IPS DF 6.9 (cell line): ENCODE results near the gene SCGB3A1.

Experiments
- DNase-seq: peaks from one replicate; pipeline ENCODE4 v3.0.0-alpha.2; 2013; ENCODE audit warnings: low read depth, low spot score
- H3K27ac ChIP-seq: one replicate; pipeline ENCODE4 v1.5.1; 2013; ENCODE audit warnings: low read length, control low read depth
- H3K27me3 ChIP-seq: 2 replicates; pipeline ENCODE4 v1.6.1; 2013; ENCODE audit warnings: mild to moderate bottlenecking, low read length; ENCODE audit not compliant: control insufficient read depth, insufficient read depth
- H3K36me3 ChIP-seq: 2 replicates; pipeline ENCODE4 v1.6.1; 2013; ENCODE audit warnings: low read length; ENCODE audit not compliant: control insufficient read depth, insufficient read depth
- H3K4me1 ChIP-seq: 2 replicates; pipeline ENCODE4 v1.6.1; 2013; ENCODE audit warnings: low read length; ENCODE audit not compliant: control insufficient read depth, insufficient read depth
- H3K4me3 ChIP-seq: 2 replicates; pipeline ENCODE4 v1.5.1; 2013; ENCODE audit warnings: mild to moderate bottlenecking, low read length
- H3K9me3 ChIP-seq: 2 replicates; pipeline ENCODE4 v1.6.1; 2013; ENCODE audit warnings: low read length, inconsistent platforms; ENCODE audit not compliant: control insufficient read depth, insufficient read depth
- WGBS: extraction: QIAGEN DNeasy Blood & Tissue Kit; methylation state at CpG from one replicate; pipeline ENCODE4 v1.1.7; 2013; ENCODE audit warnings: mixed read lengths, missing lambda C conversion rate; ENCODE audit not compliant: insufficient read length, insufficient coverage; 5-methylcytosine and 5-hydroxymethylcytosine counted together

The SCGB3A1 gene

GRCh38 chr5:180625125-180625790 is 34.0 kb upstream of the SCGB3A1 start:
- H3K4me3 ChIP-seq = no peak overlapping the region
- no CpG with 5 or more reads among the region's 10 CpGs for WGBS
- H3K27ac ChIP-seq = no peak overlapping the region
- no peaks in the 10 kb centered on the region; the same call in 1 of the 2 replicates for H3K36me3 ChIP-seq
- H3K27me3 ChIP-seq = no peaks in the 10 kb centered on the region
- no peak for DNase-seq
- no peaks in the 10 kb centered on the region for H3K9me3 ChIP-seq
- H3K4me1 ChIP-seq = peaks cover 3% of the 10 kb centered on the region; the same call in 1 of the 2 replicates

GRCh38 chr5:180624587-180624986 is 33.3 kb upstream of the SCGB3A1 start:
- Histone ChIP-seq H3K27ac (no peak overlapping the region), H3K4me3 (no peak overlapping the region), H3K4me1 (peaks cover 4% of the 10 kb centered on the region; the same call in 1 of the 2 replicates), H3K36me3 (no peaks in the 10 kb centered on the region; the same call in 1 of the 2 replicates), H3K27me3 (no peaks in the 10 kb centered on the region), H3K9me3 (no peaks in the 10 kb centered on the region)
- no CpG with 5 or more reads among the region's 5 CpGs for WGBS
- DNase-seq = no peak

GRCh38 chr5:180623844-180624243 is 32.5 kb upstream of the SCGB3A1 start:
- WGBS = no CpG with 5 or more reads among the region's 15 CpGs
- Histone ChIP-seq H3K36me3 (no peaks in the 10 kb centered on the region; the same call in 1 of the 2 replicates), H3K27ac (no peak overlapping the region), H3K4me3 (no peak overlapping the region), H3K9me3 (no peaks in the 10 kb centered on the region), H3K27me3 (no peaks in the 10 kb centered on the region), H3K4me1 (peaks cover 6% of the 10 kb centered on the region; the same call in 1 of the 2 replicates)
- no peak for DNase-seq

- WGBS = no CpG with 5 or more reads among the region's 10 CpGs
Observed at GRCh38 chr5:180623411-180623834, 32.1 kb upstream of the SCGB3A1 start.

DNA sequence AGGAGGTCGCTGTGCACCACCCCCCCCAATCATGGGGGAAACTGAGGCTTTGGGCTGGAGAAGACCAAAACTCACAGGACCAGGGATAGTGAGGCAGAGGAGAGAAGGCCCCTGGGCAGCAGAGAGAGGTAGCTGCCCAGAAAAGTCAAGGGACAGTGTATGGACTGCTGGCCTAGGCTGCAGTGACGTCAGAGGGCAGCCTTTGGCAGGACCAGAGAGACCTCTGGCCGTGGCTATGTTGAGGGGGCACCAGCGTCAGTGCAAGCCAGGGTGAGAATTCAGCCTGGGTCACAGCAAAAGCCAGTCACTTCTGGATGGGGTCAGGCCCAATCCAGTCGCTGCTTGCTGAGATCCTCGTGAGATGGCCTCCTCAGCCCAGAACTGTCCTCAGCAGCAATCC is 31.6 kb upstream of the SCGB3A1 start:
- Histone ChIP-seq H3K27me3 (no peaks in the 10 kb centered on the region; the same call in 1 of the 2 replicates), H3K36me3 (no peaks in the 10 kb centered on the region; the same call in 1 of the 2 replicates), H3K27ac (no peak overlapping the region), H3K4me1 (peaks cover 6% of the 10 kb centered on the region; the same call in 1 of the 2 replicates), H3K4me3 (no peak overlapping the region), H3K9me3 (no peaks in the 10 kb centered on the region)
- no CpG with 5 or more reads among the region's 6 CpGs for WGBS
- DNase-seq = no peak

More at GRCh38 chr5:180623411-180623834, 32.1 kb upstream of the SCGB3A1 start:
- no peak for DNase-seq
- Histone ChIP-seq H3K4me3 (no peak overlapping the region), H3K27me3 (no peaks in the 10 kb centered on the region; the same call in 1 of the 2 replicates), H3K4me1 (peaks cover 6% of the 10 kb centered on the region; the same call in 1 of the 2 replicates), H3K36me3 (no peaks in the 10 kb centered on the region; the same call in 1 of the 2 replicates), H3K9me3 (no peaks in the 10 kb centered on the region), H3K27ac (no peak overlapping the region)

GRCh38 chr5:180621311-180621710 is 30.0 kb upstream of the SCGB3A1 start:
- Histone ChIP-seq H3K27ac (no peak overlapping the region), H3K9me3 (no peaks in the 10 kb centered on the region), H3K36me3 (no peaks in the 10 kb centered on the region; the same call in 1 of the 2 replicates), H3K4me3 (no peak overlapping the region), H3K4me1 (peaks cover 6% of the 10 kb centered on the region; the same call in 1 of the 2 replicates), H3K27me3 (no peaks in the 10 kb centered on the region; the same call in 1 of the 2 replicates)
- DNase-seq = no peak
- WGBS = no CpG with 5 or more reads among the region's 32 CpGs

GRCh38 chr5:180620014-180620413 is 28.7 kb upstream of the SCGB3A1 start:
- Histone ChIP-seq H3K27me3 (no peaks in the 10 kb centered on the region; the same call in 1 of the 2 replicates), H3K27ac (no peak overlapping the region), H3K4me1 (peaks cover 6% of the 10 kb centered on the region; the same call in 1 of the 2 replicates), H3K36me3 (no peaks in the 10 kb centered on the region; the same call in 1 of the 2 replicates), H3K9me3 (no peaks in the 10 kb centered on the region), H3K4me3 (no peak overlapping the region)
- no CpG with 5 or more reads among the region's 14 CpGs for WGBS
- DNase-seq = no peak

DNA sequence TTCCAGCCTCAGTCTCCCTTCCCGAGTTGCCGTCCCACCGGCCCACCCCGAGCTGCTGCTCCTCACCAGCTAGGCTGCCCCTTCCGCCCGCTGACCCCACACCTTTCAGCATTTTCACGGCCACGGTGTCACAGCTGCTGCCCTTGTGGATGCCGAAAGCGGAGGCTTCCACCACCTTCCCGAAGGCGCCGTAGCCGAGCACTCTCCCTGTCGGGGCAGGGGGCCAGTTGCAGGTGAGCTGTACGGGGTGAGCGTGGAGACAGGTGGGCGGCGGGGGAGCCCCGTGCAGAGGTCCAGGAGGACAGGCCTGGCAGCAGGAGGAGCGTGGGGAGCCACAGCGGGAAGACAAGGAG is 28.2 kb upstream of the SCGB3A1 start:
- WGBS = no CpG with 5 or more reads among the region's 22 CpGs
- no peak for DNase-seq
- Histone ChIP-seq H3K4me3 (no peak overlapping the region), H3K4me1 (peaks cover 6% of the 10 kb centered on the region; the same call in 1 of the 2 replicates), H3K9me3 (no peaks in the 10 kb centered on the region), H3K36me3 (no peaks in the 10 kb centered on the region; the same call in 1 of the 2 replicates), H3K27me3 (no peaks in the 10 kb centered on the region; the same call in 1 of the 2 replicates), H3K27ac (no peak overlapping the region)

DNA sequence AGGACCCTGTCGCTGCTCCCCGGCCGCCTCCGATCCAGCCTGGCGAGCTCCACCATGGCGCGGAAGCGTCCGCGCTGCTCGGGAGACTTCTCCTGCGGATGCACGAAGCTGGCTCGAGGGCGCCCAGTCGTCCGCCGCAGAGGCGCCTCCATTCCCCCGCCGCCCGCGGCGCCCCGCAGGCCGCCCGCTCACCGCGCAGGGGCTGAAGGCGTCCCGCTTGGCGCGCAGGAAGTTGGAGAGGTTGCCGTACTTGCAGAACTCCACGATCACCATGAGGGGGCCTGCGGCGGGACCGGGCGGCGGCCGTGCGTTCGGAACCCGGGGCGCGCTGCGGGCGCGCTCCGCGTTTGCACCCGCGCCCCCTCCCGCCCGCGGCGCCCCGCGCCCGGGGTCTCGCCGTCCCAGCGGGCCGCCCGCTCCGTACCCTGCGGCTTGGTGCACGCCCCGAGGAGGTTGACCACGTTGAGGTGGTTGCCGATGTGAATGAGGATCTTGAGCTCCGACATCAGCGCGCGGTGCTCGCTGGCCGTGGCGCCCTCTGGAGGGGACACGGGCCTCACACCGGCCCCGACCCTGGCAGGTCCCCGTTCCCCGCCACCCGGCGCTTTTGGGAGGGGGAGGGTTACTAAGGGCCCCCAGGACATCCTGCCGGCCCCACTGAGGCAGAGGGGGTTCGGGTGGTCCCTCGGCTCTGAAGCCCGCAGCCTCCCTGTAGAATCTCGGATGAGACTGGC is 27.7 kb upstream of the SCGB3A1 start:
- Histone ChIP-seq H3K4me3 (peak overlapping the region; percentile 46), H3K36me3 (no peaks in the 10 kb centered on the region; the same call in 1 of the 2 replicates), H3K27me3 (no peaks in the 10 kb centered on the region; the same call in 1 of the 2 replicates), H3K9me3 (no peaks in the 10 kb centered on the region), H3K4me1 (peaks cover 6% of the 10 kb centered on the region; the same call in 1 of the 2 replicates), H3K27ac (no peak overlapping the region)
- WGBS = no CpG with 5 or more reads among the region's 90 CpGs
- DNase-seq = no peak

- H3K4me1 ChIP-seq = peaks cover 4% of the 10 kb centered on the region; the same call in 1 of the 2 replicates
- no peak for DNase-seq
- H3K27ac ChIP-seq = no peak overlapping the region
- no peaks in the 10 kb centered on the region; the same call in 1 of the 2 replicates for H3K36me3 ChIP-seq
- H3K9me3 ChIP-seq = no peaks in the 10 kb centered on the region
- H3K27me3 ChIP-seq = no peaks in the 10 kb centered on the region; the same call in 1 of the 2 replicates
- H3K4me3 ChIP-seq = peak overlapping the region; percentile 46; the same call in 1 of the 2 replicates
- WGBS = no CpG with 5 or more reads among the region's 15 CpGs
Observed at GRCh38 chr5:180618487-180618828, 27.2 kb upstream of the SCGB3A1 start.
